CD4-positive, alpha-beta T cell (primary cell): ENCODE data around the gene RBM42. TPM values are rescaled to one million over a fixed set of nuclear protein-coding genes. Genes with fewer than 3 reads are reported as not detected.
"Not testable (repeated sequence)": the region's sequence is repeated elsewhere in the genome, so short reads cannot be mapped to it uniquely, and the experiment has no call there.

Source experiments
- ATAC-seq: fragments of 200-7000 bp; cut with Tn5 transposase; one replicate; pipeline ENCODE4 v1.10.0; 2022; ENCODE audit warnings: mild to moderate bottlenecking; ENCODE audit not compliant: poor library complexity
- CTCF ChIA-PET: fragments of 350-600 bp; sonication (Branson Sonifier 250); formaldehyde crosslinking; loops from one replicate; lab custom pipeline; 2021; ENCODE audit warnings: antibody characterized with exemption, inconsistent platforms; lab: Charles Lee
- POLR2A ChIA-PET: fragments of 350-600 bp; sonication (Branson Sonifier 250); formaldehyde crosslinking; loops from one replicate; lab custom pipeline; 2021; ENCODE audit warnings: antibody characterized with exemption, inconsistent platforms; lab: Charles Lee
- DNase-seq, 14 experiments: peaks; one replicate each; pipeline ENCODE4 v3.0.0-alpha.2; 2013 to 2020; ENCODE audit warnings: mixed read lengths in 2 of 14
- H3K27ac ChIP-seq, 2 donors: one replicate each; pipeline versions ENCODE4 v1.5.1 to v1.7.0; 2013; ENCODE audit warnings: low read length in 2 of 2, low read depth in 1 of 2, mild to moderate bottlenecking in 1 of 2
- H3K27me3 ChIP-seq, 2 experiments: 1 replicate in 1 of 2; 2 replicates in 1 of 2; pipeline versions ENCODE4 v1.6.1 to v1.7.0; 2013; ENCODE audit warnings: low read length in 2 of 2, control low read depth in 1 of 2, mild to moderate bottlenecking in 1 of 2, moderate library complexity in 1 of 2; ENCODE audit not compliant: insufficient read depth in 2 of 2, control insufficient read depth in 1 of 2
- H3K36me3 ChIP-seq: one replicate; pipeline ENCODE4 v1.6.1; 2013; ENCODE audit warnings: low read length, control low read depth; ENCODE audit not compliant: insufficient read depth
- H3K4me1 ChIP-seq: one replicate; pipeline ENCODE4 v1.6.1; 2013; ENCODE audit warnings: low read length, control low read depth; ENCODE audit not compliant: insufficient read depth
- H3K4me3 ChIP-seq: one replicate; pipeline ENCODE4 v1.5.1; 2013; ENCODE audit warnings: mild to moderate bottlenecking, low read length, moderate library complexity
- H3K9me3 ChIP-seq, 2 experiments: 1 replicate in 1 of 2; 2 replicates in 1 of 2; pipeline versions ENCODE4 v1.6.1 to v1.7.0; 2013; ENCODE audit warnings: low read length in 2 of 2, mild to moderate bottlenecking in 2 of 2, control low read depth in 1 of 2, moderate library complexity in 1 of 2; ENCODE audit not compliant: control insufficient read depth in 1 of 2, insufficient read depth in 1 of 2
- H3K27ac Mint-ChIP-seq: one replicate; pipeline ENCODE4 v1.8.0; 2020; ENCODE audit warnings: mixed read lengths
- H3K27me3 Mint-ChIP-seq: one replicate; pipeline ENCODE4 v1.8.0; 2021; ENCODE audit warnings: mixed read lengths
- H3K36me3 Mint-ChIP-seq: one replicate; pipeline ENCODE4 v1.8.0; 2021; ENCODE audit warnings: low read depth, mixed read lengths
- H3K4me1 Mint-ChIP-seq: one replicate; pipeline ENCODE4 v1.8.0; 2021; ENCODE audit warnings: low read depth, mixed read lengths
- H3K4me3 Mint-ChIP-seq: one replicate; pipeline ENCODE4 v1.8.0; 2020; ENCODE audit warnings: mild to moderate bottlenecking, mixed read lengths
- H3K9me3 Mint-ChIP-seq: one replicate; pipeline ENCODE4 v1.8.0; 2020; ENCODE audit warnings: mixed read lengths
- CTCF ChIP-seq: fragments of 200-600 bp; IDR thresholded peaks from one replicate; pipeline ENCODE4 v1.8.0; 2022; ENCODE audit warnings: antibody characterized with exemption, mild to moderate bottlenecking
- intact Hi-C, 2 experiments: fragments of 100-400 bp; cut with DNase I in 1 of 2; cut with micrococcal nuclease in 1 of 2; formaldehyde crosslinking; loops; one replicate each; pipeline versions ENCODE4 v1.15.1 to v1.9.0; 2023 to 2025; cut with DNase I, micrococcal nuclease
- total RNA-seq, 174 experiments: library from RNA in 2 of 174; stranded (reverse) in 2 of 174; gene quantifications; one replicate each; pipeline ENCODE4 v1.2.3 and lab custom pipeline; 2021 to 2026

RBM42 gene
- total RNA-seq, 2 experiments from 2014 or later, result 45.7 to 48.8 TPM

- no peaks in the 10 kb centered on the region for H3K4me1 Mint-ChIP-seq
- no peak for ATAC-seq
- no peaks in the 10 kb centered on the region for H3K4me1 ChIP-seq
- H3K4me3 ChIP-seq, result no peak overlapping the region
- ChIA-PET CTCF (no interaction called here), POLR2A (no interaction called here)
- H3K27ac ChIP-seq, result no peak overlapping the region
- H3K9me3 Mint-ChIP-seq, result no peaks in the 10 kb centered on the region
- intact Hi-C loops, result no loop called here
- peaks cover 0 to 2% of the 10 kb centered on the region in 2 experiments for H3K27me3 ChIP-seq
- H3K27ac Mint-ChIP-seq, result no peak overlapping the region
- H3K4me3 Mint-ChIP-seq, result no peak overlapping the region
- no peaks in the 10 kb centered on the region for H3K9me3 ChIP-seq
- DNase-seq, result no peak
- no peaks in the 10 kb centered on the region for H3K36me3 Mint-ChIP-seq
- H3K27me3 Mint-ChIP-seq, result peaks cover 16% of the 10 kb centered on the region
- TF ChIP-seq CTCF, result no peak
- H3K36me3 ChIP-seq, result no peaks in the 10 kb centered on the region
These were observed 32.9 kb upstream of the RBM42 start for GRCh38 chr19:35595928-35596327.

- ATAC-seq, result no peak
- no peak for DNase-seq
- Histone ChIP-seq H3K4me1 (no peaks in the 10 kb centered on the region), H3K27me3 (peaks cover 0 to 2% of the 10 kb centered on the region in 2 experiments), H3K36me3 (no peaks in the 10 kb centered on the region), H3K27ac (no peak overlapping the region), H3K4me3 (no peak overlapping the region), H3K9me3 (no peaks in the 10 kb centered on the region)
- TF ChIP-seq CTCF, result no peak
- Mint-ChIP-seq H3K27me3 (peaks cover 20% of the 10 kb centered on the region), H3K36me3 (no peaks in the 10 kb centered on the region), H3K4me3 (no peak overlapping the region), H3K9me3 (no peaks in the 10 kb centered on the region), H3K4me1 (no peaks in the 10 kb centered on the region), H3K27ac (no peak overlapping the region)
- ChIA-PET POLR2A (no interaction called here), CTCF (no interaction called here)
- intact Hi-C loops, result no loop called here
These were observed 32.4 kb upstream of the RBM42 start for GRCh38 chr19:35596366-35596999.

- no peaks in the 10 kb centered on the region for H3K9me3 Mint-ChIP-seq
- Histone ChIP-seq H3K36me3 (no peaks in the 10 kb centered on the region), H3K9me3 (no peaks in the 10 kb centered on the region), H3K4me1 (no peaks in the 10 kb centered on the region), H3K27me3 (peaks cover 0 to 2% of the 10 kb centered on the region in 2 experiments), H3K4me3 (no peak overlapping the region), H3K27ac (no peak overlapping the region)
- H3K27ac Mint-ChIP-seq, result no peak overlapping the region
- ATAC-seq (no peak), DNase-seq (no peak)
- H3K4me3 Mint-ChIP-seq, result no peak overlapping the region
- no peak for TF ChIP-seq CTCF
- ChIA-PET POLR2A (no interaction called here), CTCF (no interaction called here)
- no peaks in the 10 kb centered on the region for H3K4me1 Mint-ChIP-seq
- intact Hi-C loops, result no loop called here
- no peaks in the 10 kb centered on the region for H3K36me3 Mint-ChIP-seq
- peaks cover 9% of the 10 kb centered on the region for H3K27me3 Mint-ChIP-seq
These were observed 26.9 kb upstream of the RBM42 start for GRCh38 chr19:35601971-35602370.

- not testable (repeated sequence) for H3K4me1 Mint-ChIP-seq
These were observed 24.4 kb upstream of the RBM42 start for GRCh38 chr19:35604436-35604835.

GRCh38 chr19:35607170-35607569 is 21.7 kb upstream of the RBM42 start:
- H3K4me3 Mint-ChIP-seq, intact Hi-C loops, H3K27ac Mint-ChIP-seq, DNase-seq, H3K27ac ChIP-seq, H3K9me3 Mint-ChIP-seq, H3K36me3 Mint-ChIP-seq, H3K27me3 Mint-ChIP-seq, ATAC-seq, CTCF ChIA-PET, H3K4me3 ChIP-seq, POLR2A ChIA-PET, H3K36me3 ChIP-seq, H3K9me3 ChIP-seq, H3K27me3 ChIP-seq: not testable (repeated sequence)
- peaks cover 27% of the 10 kb centered on the region for H3K4me1 ChIP-seq
- peaks cover 29% of the 10 kb centered on the region for H3K4me1 Mint-ChIP-seq

More at GRCh38 chr19:35604436-35604835, 24.4 kb upstream of the RBM42 start:
- H3K9me3 ChIP-seq, H3K4me1 ChIP-seq, H3K27me3 Mint-ChIP-seq, DNase-seq, H3K4me3 Mint-ChIP-seq, POLR2A ChIA-PET, ATAC-seq, H3K27ac Mint-ChIP-seq, H3K9me3 Mint-ChIP-seq, H3K36me3 Mint-ChIP-seq, H3K36me3 ChIP-seq, H3K27ac ChIP-seq, H3K27me3 ChIP-seq, H3K4me3 ChIP-seq, intact Hi-C loops, CTCF ChIA-PET: not testable (repeated sequence)
